GM10847 (cell line): Measurements from ENCODE around the gene EN2.

Experiments used
- POLR2A ChIP-seq: IDR thresholded peaks from 2 replicates; pipeline ENCODE4 v1.6.1; 2011; ENCODE audit not compliant: insufficient read length; ENCODE audit errors: extremely low read depth

Gene EN2

DNA sequence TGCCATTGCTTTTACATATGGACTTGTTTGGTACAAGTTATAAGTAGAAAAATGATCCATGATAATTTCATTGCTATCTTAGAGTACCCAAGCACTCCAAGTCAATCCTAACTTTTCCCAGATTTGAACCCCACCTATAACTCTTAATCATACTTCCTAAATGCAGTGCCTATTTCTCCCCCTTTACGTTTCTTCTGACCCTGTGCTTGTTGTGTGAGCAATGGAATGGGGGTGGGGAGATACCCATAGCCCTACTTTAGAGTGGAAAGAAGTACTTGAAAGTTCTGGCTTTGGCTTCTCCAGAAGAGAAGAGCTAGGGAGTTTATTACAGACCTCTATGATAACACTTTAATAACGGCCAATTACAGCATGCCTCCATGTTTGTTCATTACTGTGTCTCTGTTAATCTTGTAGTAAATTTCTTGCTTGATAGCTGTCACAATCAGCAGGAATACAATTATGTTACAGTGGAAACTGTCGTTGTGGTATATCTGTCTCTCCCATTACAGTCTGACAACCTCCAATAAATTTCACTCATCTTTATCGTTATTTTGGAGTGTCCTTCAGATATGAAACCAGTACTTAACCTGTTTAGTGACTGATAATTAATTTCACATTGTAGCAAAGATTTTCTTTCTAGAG is 54.4 kb downstream of the EN2 start:
- TF ChIP-seq POLR2A: no peak

DNA sequence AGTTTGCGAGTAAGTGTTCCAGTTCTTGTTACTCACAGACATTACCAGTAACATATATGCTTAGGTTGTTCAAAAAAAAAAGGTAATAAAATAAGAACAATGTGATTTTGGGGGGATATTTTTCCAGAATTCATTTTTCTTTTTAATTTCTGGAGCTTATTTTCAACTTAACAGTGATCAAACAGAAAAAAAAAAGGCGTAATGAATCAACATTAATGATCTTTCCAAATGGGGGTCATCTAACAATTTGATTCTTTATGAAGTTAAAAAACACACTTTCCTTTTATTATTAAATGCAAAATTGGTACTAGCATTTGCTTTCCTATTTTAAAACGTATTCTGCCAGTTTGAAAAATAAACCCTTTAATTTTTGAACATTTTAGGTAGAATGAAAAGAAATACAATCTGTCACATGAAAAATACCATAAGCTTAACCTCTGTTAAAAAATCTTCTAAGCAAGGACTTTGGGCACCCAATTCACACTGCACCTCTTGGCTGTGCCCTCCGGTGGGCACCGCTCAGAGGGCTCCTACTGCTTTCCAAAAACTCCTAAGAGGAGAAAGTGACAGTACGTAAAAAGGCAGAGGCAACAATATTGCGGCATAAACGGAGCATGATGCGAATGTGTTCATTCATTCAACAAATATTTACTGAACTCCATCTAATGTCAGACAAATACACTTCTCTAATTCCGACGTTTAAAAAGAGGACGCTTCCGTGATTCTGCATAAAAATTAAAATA is 55.8 kb downstream of the EN2 start:
- TF ChIP-seq POLR2A: no peak

DNA sequence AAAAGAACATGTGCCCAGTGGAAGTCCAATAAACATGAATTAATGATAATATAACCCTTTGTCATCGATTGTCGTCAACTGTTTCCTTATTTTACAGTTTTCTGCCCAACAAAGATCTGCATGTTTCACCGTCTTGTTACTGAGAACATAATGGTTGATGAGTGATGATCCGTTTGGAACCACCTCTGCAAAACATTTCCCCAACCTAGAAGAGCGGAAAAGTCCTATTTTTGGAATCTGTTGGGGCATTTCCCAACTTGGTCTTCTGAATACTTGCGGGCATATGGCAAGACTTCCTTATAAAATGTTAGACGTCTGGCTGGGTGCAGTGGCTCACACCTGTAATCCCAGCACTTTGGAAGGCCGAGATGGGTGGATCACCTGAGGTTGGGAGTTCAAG is 56.4 kb downstream of the EN2 start:
- no peak for TF ChIP-seq POLR2A
